NCI-H2196 treated with DMSO at 0.1 percent for 48 hours (cell line): ENCODE data around the gene PBXIP1.

Source experiments
- DNase-seq: peaks from one replicate; lab custom pipeline; 2025; ENCODE audit not compliant: unreplicated experiment; lab: John Stamatoyannopoulos, UW

PBXIP1 gene

GRCh38 chr1:154974102-154974807 is 18.4 kb upstream of the PBXIP1 start, which contains the start of gene CKS1B:
CKS1B (plus strand) TSS chr1:154974681; CDS start chr1:154974746, 65 bp downstream.
- DNase-seq = peak; percentile 99

GRCh38 chr1:154973344-154974101 is 17.6 kb upstream of the PBXIP1 start:
- DNase-seq = peak; percentile 89

GRCh38 chr1:154972517-154973343 is 16.8 kb upstream of the PBXIP1 start:
- DNase-seq = peak; percentile 35

GRCh38 chr1:154972213-154972516 is 16.3 kb upstream of the PBXIP1 start:
- no peak for DNase-seq

GRCh38 chr1:154971341-154971998 is 15.6 kb upstream of the PBXIP1 start:
- no peak for DNase-seq

GRCh38 chr1:154970631-154971340 is 14.9 kb upstream of the PBXIP1 start, which contains the start of gene SHC1:
SHC1 (minus strand) TSS chr1:154970747; CDS start chr1:154970526, 221 bp downstream.
- peak; percentile 69 for DNase-seq

GRCh38 chr1:154969860-154970452 is 14.1 kb upstream of the PBXIP1 start:
- DNase-seq = no peak

- DNase-seq = no peak
Measured at GRCh38 chr1:154969246-154969645, 13.3 kb upstream of the PBXIP1 start.

GRCh38 chr1:154968731-154969130 is 12.8 kb upstream of the PBXIP1 start:
- DNase-seq = no peak

GRCh38 chr1:154967331-154967950 is 11.5 kb upstream of the PBXIP1 start:
- no peak for DNase-seq

GRCh38 chr1:154966111-154966510 is 10.2 kb upstream of the PBXIP1 start:
- no peak for DNase-seq

- DNase-seq = no peak
Measured at GRCh38 chr1:154964359-154964758, 8.5 kb upstream of the PBXIP1 start.

- DNase-seq = no peak
Measured at GRCh38 chr1:154963643-154964042, 7.7 kb upstream of the PBXIP1 start.

- no peak for DNase-seq
Measured at GRCh38 chr1:154962795-154963330, 7.0 kb upstream of the PBXIP1 start.

GRCh38 chr1:154962156-154962749 is 6.4 kb upstream of the PBXIP1 start:
- DNase-seq = no peak

- peak; percentile 64 for DNase-seq
Measured at GRCh38 chr1:154961207-154962155, 5.6 kb upstream of the PBXIP1 start, which contains the start of gene PYGO2. PYGO2 (minus strand) TSS chr1:154961782; CDS start chr1:154961576, 206 bp downstream.

GRCh38 chr1:154960446-154961136 is 4.7 kb upstream of the PBXIP1 start:
- no peak for DNase-seq
